NB4 (cell line): Measurements from ENCODE around the gene TPSB2.
"Not testable (repeated sequence)": the region's sequence is repeated elsewhere in the genome, so short reads cannot be mapped to it uniquely, and the experiment has no call there.

ENCODE experiments used
- POLR2A ChIP-seq: IDR thresholded peaks from 2 replicates; pipeline ENCODE4 v1.6.1; 2011; ENCODE audit warnings: mild to moderate bottlenecking; ENCODE audit not compliant: insufficient read length; ENCODE audit errors: extremely low read depth
- TF ChIP-seq, protein P1 (sequence below): IDR thresholded peaks from one replicate; pipeline ENCODE4 v1.5.1; 2012; ENCODE audit warnings: low read depth, low read length

DNA sequence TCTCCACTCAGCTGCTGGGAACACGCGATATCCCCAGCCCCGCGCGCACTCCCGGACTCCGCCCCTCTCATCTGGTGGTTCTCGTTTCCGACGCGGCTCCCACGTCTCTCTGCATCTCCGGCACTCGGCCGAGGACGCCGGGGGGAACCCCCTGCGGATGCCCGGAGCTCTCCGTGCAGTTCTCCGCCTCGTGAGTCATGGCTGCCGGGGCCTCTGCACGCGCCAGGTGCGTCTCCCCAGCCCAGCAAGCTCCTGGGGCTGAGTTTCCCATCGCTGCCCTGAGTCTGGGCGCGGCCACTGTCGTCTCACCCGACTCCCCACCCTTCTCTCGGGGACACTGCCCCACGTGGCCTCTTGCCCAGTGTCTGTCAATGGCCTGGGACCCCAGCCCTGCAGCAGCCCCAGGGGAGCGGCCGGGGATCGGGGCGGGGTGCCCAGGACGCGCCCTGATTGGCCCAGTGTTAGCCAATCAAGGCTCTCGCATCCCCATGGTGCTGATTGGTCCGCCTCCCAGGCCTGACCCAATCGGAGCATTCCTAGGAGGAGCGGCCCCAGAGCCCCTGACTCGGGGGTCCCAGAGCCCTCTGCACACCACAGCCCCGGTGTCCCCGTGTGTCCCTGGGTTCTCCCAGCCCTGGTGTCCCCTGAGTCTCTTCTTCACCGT lies 23.8 kb upstream of the TPSB2 start:
- TF ChIP-seq, protein P1, sequence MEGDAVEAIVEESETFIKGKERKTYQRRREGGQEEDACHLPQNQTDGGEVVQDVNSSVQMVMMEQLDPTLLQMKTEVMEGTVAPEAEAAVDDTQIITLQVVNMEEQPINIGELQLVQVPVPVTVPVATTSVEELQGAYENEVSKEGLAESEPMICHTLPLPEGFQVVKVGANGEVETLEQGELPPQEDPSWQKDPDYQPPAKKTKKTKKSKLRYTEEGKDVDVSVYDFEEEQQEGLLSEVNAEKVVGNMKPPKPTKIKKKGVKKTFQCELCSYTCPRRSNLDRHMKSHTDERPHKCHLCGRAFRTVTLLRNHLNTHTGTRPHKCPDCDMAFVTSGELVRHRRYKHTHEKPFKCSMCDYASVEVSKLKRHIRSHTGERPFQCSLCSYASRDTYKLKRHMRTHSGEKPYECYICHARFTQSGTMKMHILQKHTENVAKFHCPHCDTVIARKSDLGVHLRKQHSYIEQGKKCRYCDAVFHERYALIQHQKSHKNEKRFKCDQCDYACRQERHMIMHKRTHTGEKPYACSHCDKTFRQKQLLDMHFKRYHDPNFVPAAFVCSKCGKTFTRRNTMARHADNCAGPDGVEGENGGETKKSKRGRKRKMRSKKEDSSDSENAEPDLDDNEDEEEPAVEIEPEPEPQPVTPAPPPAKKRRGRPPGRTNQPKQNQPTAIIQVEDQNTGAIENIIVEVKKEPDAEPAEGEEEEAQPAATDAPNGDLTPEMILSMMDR: not testable (repeated sequence)
- TF ChIP-seq POLR2A: not testable (repeated sequence)
